COR-L47 (cell line): ENCODE measurements around the gene NTN5.
"Not testable (repeated sequence)": the region's sequence is repeated elsewhere in the genome, so short reads cannot be mapped to it uniquely, and the experiment has no call there.

ENCODE experiments used
- DNase-seq: peaks from one replicate; lab custom pipeline; 2025; lab: John Stamatoyannopoulos, UW

The NTN5 gene

DNA sequence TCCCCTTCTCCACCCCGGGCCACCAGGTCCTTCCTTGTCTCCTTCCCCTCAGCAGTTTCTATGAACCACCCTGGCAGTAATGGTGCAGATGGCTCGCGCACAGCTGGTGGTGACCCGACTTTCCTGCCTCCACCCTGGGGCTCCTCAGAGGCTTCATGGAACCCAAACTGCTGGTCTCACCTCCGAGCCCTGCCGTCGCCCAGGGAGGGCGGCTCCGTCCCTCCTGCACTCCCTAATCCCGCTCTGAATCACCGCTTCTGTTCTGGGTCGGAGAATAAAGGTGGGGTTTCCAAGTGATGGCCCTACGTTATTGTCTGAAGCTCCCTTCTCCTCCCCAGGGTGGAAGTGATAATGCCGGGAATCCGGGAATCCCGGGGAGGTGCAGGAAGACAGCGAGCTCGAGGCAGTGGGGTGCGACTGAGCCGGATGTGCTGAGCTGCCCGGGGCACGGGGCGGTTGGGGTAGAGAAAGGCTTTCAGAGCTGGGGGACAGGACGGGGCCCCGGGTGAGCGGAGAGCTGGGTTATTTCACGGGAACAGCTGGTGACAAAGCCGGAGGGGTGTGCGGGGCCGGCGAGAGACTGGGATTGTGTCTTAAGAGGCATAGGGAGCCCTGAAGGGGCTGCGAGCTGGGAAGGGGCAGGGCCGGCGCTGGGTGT lies 23.7 kb upstream of the NTN5 start:
- peak; percentile 4 for DNase-seq

GRCh38 chr19:48695743-48696352 lies 23.0 kb upstream of the NTN5 start, which contains the start of gene FUT2:
Gene FUT2 (plus strand): TSS chr19:48695971. CDS start chr19:48702957, 6,986 bp downstream.
- DNase-seq = peak; percentile 57

DNA sequence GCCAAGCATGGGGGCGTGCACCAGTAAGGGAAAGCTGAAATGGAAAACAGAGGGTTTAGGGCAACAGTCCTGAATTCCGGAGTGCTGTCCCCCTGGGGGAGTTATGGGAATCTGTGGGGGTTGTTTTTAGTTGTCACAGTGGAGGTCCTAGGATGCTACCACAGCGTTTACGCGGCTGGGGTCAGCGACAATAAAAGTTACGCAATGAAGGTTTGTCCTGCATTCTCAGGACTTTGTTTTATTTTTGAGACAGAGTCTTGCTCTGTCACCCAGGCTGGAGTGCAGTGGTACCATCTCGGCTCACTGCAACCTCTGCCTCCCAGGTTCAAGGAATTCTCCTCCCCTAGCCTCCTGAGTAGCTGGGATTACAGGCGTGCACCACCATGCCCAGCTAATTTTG lies 20.8 kb upstream of the NTN5 start:
- not testable (repeated sequence) for DNase-seq

- no peak for DNase-seq
These were observed 16.6 kb upstream of the NTN5 start for GRCh38 chr19:48689449-48689848.

- DNase-seq = no peak
These were observed 15.0 kb upstream of the NTN5 start for GRCh38 chr19:48687776-48688175.

- not testable (repeated sequence) for DNase-seq
These were observed 13.8 kb upstream of the NTN5 start for GRCh38 chr19:48686637-48687036.

DNA sequence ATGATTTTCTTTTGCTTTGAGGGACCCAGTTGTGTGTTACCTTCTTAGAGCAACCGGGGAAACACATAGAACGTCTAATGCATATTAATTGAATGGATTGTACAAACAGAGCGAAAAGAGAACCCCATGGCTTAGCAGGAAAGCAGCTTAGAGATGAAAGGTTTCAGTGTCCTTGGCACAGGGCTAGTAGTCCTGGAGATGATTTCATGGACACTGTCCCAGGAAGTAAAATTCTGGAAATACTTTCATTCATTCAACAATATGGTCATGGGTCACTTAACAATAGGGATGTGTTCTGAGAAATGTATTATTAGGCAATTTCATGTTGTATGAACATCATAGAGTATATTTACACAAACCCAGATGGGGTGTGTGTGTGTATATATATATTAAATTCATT lies 13.3 kb upstream of the NTN5 start:
- DNase-seq = no peak

GRCh38 chr19:48685583-48685982 lies 12.8 kb upstream of the NTN5 start:
- no peak for DNase-seq

GRCh38 chr19:48683349-48683748 lies 10.5 kb upstream of the NTN5 start:
- peak; percentile 20 for DNase-seq

DNA sequence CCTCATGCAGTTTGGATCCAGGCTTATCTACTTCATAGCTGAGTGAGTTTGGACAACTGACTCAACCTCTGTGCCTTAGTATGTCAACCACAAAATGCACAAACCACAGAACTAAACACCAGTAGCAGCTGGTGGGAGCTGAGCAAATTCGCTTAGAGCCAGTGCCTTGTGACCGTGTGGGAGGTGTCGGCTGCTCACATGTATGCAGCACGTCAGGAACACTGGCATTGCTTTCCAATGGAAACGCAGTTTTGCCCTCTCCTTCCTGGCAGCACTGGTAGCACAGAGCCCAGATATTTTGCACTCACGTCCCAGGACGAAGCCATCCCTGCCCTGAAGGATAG lies 8.3 kb upstream of the NTN5 start:
- no peak for DNase-seq

GRCh38 chr19:48680436-48681126 lies 7.8 kb upstream of the NTN5 start:
- no peak for DNase-seq

DNA sequence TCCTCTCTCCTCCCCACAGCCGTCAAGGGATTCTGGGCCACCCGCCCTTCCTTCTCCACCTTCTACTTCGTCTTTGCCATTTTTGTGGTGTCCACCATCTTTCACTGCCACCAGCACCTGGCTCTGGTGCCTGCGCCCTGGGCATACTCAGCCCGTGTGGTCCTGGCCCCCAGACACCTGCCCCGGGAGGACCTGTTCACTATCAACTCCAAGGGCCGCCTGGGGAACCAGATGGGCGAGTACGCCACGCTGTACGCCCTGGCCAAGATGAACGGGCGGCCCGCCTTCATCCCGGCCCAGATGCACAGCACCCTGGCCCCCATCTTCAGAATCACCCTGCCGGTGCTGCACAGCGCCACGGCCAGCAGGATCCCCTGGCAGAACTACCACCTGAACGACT lies 7.2 kb upstream of the NTN5 start:
- not testable (repeated sequence) for DNase-seq

GRCh38 chr19:48678201-48678600 lies 5.4 kb upstream of the NTN5 start:
- no peak for DNase-seq

- DNase-seq = no peak
These were observed 4.1 kb upstream of the NTN5 start for GRCh38 chr19:48676887-48677286.

DNA sequence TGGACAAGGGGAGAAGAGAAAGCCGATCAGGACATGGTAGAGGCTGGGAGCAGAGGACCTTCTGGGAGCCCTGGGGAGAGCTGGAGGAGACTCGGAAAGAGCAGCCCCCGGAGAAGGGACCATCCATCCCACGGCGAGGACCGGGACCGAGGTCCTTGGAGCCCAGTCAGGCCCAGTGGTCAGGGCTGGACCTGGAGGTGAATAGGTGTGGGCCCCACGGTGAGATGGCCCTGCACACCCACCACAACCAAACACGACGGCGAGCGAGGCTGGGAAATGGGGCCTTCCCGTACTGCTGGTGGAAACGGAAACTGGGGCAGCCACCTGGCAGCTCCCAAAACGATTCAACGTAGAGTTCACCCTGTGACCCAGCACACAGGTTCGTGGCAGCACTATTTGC lies 3.7 kb upstream of the NTN5 start:
- DNase-seq = no peak

DNA sequence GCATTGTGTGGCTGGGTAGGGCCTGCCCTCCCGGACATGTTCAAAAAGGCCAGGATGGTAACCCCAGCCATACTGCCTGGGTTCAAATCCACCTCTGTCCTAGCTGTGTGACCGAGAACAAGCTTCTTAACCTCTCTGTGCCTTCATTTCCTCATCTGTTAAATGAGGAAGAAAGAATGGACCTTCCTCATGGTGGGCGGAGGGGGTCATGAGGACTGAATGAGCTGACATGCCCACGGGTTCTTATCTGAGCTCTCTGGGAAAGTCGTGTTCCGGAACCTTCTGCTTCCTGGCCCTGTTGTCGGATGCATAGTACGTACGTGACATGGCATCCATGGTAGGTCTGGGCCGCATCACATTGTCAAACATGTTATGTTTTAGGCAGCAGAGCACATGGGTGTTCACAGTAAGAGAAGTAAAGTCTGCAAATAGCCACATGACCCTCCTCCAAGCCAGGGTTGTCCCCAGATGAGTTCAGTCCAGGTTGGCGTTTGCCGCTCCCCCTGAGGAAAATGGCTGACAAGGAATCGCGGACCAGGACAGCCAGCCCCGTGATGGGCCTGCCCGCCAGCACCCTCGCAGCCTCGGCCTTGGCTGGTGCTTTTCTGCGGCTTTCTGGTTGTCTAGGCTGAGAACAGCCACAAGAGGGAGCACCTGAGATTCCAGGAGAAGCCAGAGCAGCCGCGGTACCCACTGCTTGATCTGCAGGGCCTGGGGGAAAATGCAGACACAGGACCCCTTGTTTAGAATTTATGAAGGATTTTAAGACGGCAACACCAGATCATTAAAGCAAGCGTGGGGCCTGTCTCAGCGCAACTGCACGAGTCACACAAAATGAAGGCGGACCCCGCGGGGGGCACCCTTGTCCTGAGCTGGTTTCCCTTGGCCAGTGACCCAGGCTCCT lies 2.4 kb upstream of the NTN5 start:
- peak; percentile 74 for DNase-seq

DNA sequence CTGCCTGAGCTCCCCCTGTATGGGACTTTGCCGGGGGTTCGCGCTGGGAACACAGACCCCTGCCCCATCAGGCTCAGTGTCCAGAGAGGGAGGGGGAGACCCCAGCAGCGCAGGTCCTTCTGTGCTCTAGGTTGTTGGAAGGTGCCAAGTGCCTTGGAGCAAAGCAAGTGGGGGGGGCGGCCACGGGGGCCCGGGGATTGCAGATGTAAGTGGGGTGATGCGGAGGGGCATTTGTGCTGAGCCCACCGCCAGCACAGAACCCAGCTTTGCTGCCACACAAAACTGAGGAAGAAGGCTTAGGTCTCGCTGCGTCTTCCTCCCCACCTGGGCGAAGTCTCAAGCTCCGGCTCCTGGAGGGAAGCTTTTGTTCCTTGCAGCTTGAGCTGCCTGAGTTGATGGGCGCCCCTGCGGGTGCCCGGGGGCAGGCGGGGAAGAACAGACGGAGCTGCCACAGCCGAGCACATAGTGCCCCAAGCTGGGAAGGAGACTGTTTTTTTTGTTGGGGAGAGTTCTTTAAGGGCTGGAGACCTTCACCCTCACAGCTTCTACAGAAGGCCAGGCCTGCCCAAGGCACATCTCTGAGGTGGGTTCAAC lies 1.5 kb upstream of the NTN5 start:
- DNase-seq = no peak

DNA sequence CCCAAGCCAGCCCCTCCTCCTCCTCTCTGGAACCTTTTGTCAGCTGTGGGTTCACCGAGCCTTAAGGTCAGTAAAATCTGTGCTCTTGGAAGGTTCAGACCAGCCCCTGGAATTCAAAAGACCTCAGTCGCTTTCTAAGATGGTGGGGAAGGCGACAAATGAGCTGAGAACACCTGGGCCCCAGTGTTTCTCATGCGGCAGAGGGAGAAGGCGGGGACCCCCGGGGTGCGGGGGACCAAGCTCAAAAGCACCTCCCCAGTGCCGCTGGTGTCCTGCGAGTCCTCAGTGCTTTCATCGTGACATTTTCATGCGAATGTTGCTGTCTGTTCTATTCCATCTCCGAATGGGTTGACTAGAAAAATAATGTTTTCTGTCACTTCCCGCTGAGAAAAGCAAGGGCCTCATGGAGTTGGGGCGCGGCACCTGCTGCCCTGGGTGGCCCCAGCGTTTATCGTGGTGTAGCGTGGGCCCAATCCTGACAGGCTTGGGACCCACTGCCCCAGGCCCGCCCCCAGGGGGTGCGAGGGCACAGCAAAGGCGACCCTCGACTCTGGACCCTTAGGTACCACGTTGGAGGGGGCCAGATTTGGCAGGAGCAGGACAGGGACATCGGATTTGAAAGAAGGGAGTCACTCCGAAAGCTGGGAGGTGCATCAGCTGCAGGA lies 751 bp upstream of the NTN5 start:
- DNase-seq = no peak

DNA sequence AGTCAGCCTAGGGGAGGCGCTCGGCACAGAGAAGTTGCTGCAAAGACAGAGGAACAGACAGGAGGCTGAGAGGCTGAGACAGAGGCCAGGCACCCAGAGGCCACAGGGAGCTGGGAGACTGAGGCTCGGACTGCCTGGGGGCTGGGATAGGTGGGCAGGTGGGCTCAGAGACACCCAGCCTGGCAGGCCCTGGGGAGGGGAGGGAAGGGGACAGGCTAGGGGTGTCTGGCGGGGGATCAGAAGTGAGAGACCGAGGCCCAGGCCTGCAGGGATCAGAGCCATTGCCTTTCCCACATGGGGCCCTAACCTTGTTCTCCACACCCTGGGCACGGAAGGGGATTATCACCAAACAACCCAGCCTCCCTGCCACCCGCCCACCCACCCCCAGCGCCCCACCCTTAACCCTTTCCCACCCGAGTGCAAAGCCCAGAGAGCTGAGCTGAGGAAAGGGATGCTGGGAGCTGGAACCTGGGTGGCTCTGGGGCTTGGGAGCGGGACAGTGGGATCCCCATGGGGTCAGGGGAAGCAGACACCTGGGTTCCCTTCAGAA lies 1.3 kb downstream of the NTN5 start:
- DNase-seq = no peak

DNA sequence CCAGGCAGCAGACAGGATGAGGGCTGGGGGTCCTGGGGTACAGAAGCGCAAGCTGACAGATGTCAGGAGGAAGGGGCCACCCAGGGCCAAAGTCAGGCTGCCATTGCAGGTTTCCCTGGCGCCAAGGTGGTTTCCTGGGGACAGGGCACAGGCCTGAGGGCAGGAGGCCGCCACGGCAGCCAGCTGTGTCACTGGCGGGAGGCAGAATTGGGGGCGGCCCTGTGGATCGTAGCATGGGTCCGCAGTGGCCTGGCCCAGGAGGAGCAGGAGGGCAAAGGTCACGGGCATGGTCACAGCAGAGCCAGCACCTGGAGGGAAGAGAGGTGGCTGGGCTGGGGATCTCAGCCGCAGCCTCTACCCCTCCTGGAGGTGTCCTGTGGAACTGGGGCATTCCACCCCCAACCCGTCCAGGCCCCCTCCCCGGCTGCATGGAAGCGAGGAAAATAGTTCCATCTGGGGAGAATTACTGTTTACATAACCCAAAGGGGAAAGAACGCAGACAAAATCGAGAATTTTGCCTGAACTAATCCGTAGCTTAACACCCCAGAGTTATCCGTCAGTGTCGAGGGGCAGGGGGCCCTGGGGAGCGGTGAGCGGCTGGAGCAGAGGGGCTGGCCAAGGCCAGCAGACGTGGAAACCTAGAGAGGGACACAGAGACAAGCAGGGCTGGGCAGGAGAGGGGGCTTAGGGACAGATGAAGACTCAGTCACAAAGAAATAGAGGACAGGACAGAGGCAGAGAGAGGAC lies 1.9 kb downstream of the NTN5 start:
- DNase-seq = no peak
